HepG2 (cell line): ENCODE data around the gene S100A13. TPM values are rescaled to one million over a fixed set of nuclear protein-coding genes. Genes with fewer than 3 reads are reported as not detected.

Experiments used
- ARNTL ChIP-seq: sonication (generic); formaldehyde crosslinking; IDR thresholded peaks from 2 replicates; pipeline ENCODE4 v1.4.0; 2020; ENCODE audit warnings: mild to moderate bottlenecking, missing genetic modification reagents
- BRF2 ChIP-seq: sonication (generic); formaldehyde crosslinking; IDR thresholded peaks from 2 replicates; pipeline ENCODE4 v1.8.1; 2022; ENCODE audit warnings: mild to moderate bottlenecking, missing genetic modification reagents
- CBX1 ChIP-seq: IDR thresholded peaks from one replicate; pipeline ENCODE4 v1.6.1; 2016; ENCODE audit warnings: antibody characterized with exemption, low read depth
- CBX5 ChIP-seq: sonication (generic); formaldehyde crosslinking; IDR thresholded peaks from 2 replicates; pipeline ENCODE4 v1.4.0; 2020; ENCODE audit warnings: missing genetic modification reagents, borderline replicate concordance
- CEBPG ChIP-seq: IDR thresholded peaks from 2 replicates; pipeline ENCODE4 v1.6.1; 2016
- DDIT3 ChIP-seq: sonication (generic); formaldehyde crosslinking; IDR thresholded peaks from 2 replicates; pipeline ENCODE4 v1.4.0; 2020; ENCODE audit warnings: mild to moderate bottlenecking, missing genetic modification reagents
- FIP1L1 ChIP-seq: fragments of 200-400 bp; formaldehyde crosslinking; IDR thresholded peaks from 2 replicates; pipeline ENCODE4 v1.6.1; 2018; ENCODE audit warnings: low read depth, mild to moderate bottlenecking, low read length, moderate library complexity, borderline replicate concordance; ENCODE audit not compliant: insufficient read depth
- FOXP4 ChIP-seq: sonication (generic); formaldehyde crosslinking; IDR thresholded peaks from 2 replicates; pipeline ENCODE4 v1.4.0; 2020; ENCODE audit warnings: missing genetic modification reagents
- KLF16 ChIP-seq, 2 experiments: sonication (generic) in 1 of 2; formaldehyde crosslinking in 1 of 2; IDR thresholded peaks; 2 replicates each; pipeline versions ENCODE4 v1.6.1 to v1.8.0; 2016 to 2023; ENCODE audit warnings: missing genetic modification reagents in 2 of 2, missing compliant biosample characterization in 1 of 2
- MXD4 ChIP-seq: IDR thresholded peaks from 2 replicates; pipeline ENCODE4 v1.6.1; 2016; ENCODE audit warnings: mild to moderate bottlenecking, missing biosample characterization, missing genetic modification reagents
- NAIF1 ChIP-seq: sonication (generic); formaldehyde crosslinking; IDR thresholded peaks from 2 replicates; pipeline ENCODE4 v1.5.0; 2020; ENCODE audit warnings: mild to moderate bottlenecking, missing genetic modification reagents, borderline replicate concordance
- PCBP2 ChIP-seq: fragments of 200-400 bp; formaldehyde crosslinking; optimal IDR thresholded peaks from 2 replicates; pipeline ENCODE3; 2018; ENCODE audit warnings: low read length, low read depth; ENCODE audit not compliant: poor library complexity, severe bottlenecking
- PHF8 ChIP-seq: sonication (generic); formaldehyde crosslinking; IDR thresholded peaks from 2 replicates; pipeline ENCODE4 v1.5.0; 2020; ENCODE audit warnings: missing genetic modification reagents
- SAFB2 ChIP-seq: sonication (generic); formaldehyde crosslinking; IDR thresholded peaks from 2 replicates; pipeline ENCODE4 v1.5.1; 2020; ENCODE audit warnings: missing genetic modification reagents, low read depth, mild to moderate bottlenecking, borderline replicate concordance
- SALL1 ChIP-seq: sonication (generic); formaldehyde crosslinking; IDR thresholded peaks from 2 replicates; pipeline ENCODE4 v1.8.0; 2022; ENCODE audit warnings: mild to moderate bottlenecking, missing genetic modification reagents
- SOX13 ChIP-seq, 3 experiments: fragments of 450-650 bp in 1 of 3; sonication (generic) in 1 of 3; formaldehyde crosslinking in 1 of 3; IDR thresholded peaks in 2 of 3; conservative IDR thresholded peaks in 1 of 3; 2 replicates each; pipeline versions ENCODE4 v1.5.0 to v1.6.1; 2016 to 2020; ENCODE audit warnings: antibody characterized with exemption in 1 of 3, mild to moderate bottlenecking in 1 of 3, missing compliant biosample characterization in 1 of 3, missing genetic modification reagents in 1 of 3, moderate library complexity in 1 of 3
- SP5 ChIP-seq: IDR thresholded peaks from 2 replicates; pipeline ENCODE4 v1.6.1; 2016; ENCODE audit warnings: low read depth, borderline replicate concordance
- TAF1 ChIP-seq: sonication (generic); formaldehyde crosslinking; IDR thresholded peaks from 2 replicates; pipeline ENCODE4 v1.4.0; 2020; ENCODE audit warnings: missing genetic modification reagents
- THAP11 ChIP-seq: IDR thresholded peaks from 2 replicates; pipeline ENCODE4 v1.6.1; 2016; ENCODE audit warnings: missing biosample characterization, missing genetic modification reagents
- ZNF124 ChIP-seq: sonication (generic); formaldehyde crosslinking; IDR thresholded peaks from 2 replicates; pipeline ENCODE4 v1.4.0; 2020; ENCODE audit warnings: missing genetic modification reagents
- ZNF205 ChIP-seq: IDR thresholded peaks from 2 replicates; pipeline ENCODE4 v1.6.1; 2018; ENCODE audit warnings: missing biosample characterization, missing genetic modification reagents
- ZNF232 ChIP-seq: sonication (generic); formaldehyde crosslinking; IDR thresholded peaks from 2 replicates; pipeline ENCODE4 v1.4.0; 2020; ENCODE audit warnings: missing genetic modification reagents, borderline replicate concordance
- ZNF430 ChIP-seq: sonication (generic); formaldehyde crosslinking; IDR thresholded peaks from 2 replicates; pipeline ENCODE4 v1.9.0; 2021; ENCODE audit warnings: mild to moderate bottlenecking, missing genetic modification reagents
- ZNF547 ChIP-seq: sonication (generic); formaldehyde crosslinking; IDR thresholded peaks from 2 replicates; pipeline ENCODE4 v1.5.1; 2020; ENCODE audit warnings: mild to moderate bottlenecking, missing genetic modification reagents
- ZNF644 ChIP-seq: IDR thresholded peaks from 2 replicates; pipeline ENCODE4 v1.6.1; 2016; ENCODE audit warnings: low read depth
- ZNF747 ChIP-seq: sonication (generic); formaldehyde crosslinking; IDR thresholded peaks from 2 replicates; pipeline ENCODE4 v1.8.1; 2023; ENCODE audit warnings: missing genetic modification reagents, mild to moderate bottlenecking, borderline replicate concordance
- ZNF768 ChIP-seq: sonication (generic); formaldehyde crosslinking; IDR thresholded peaks from 2 replicates; pipeline ENCODE4 v1.4.0; 2020; ENCODE audit warnings: missing genetic modification reagents
- polyA plus RNA-seq, 8 experiments: library from polyadenylated mRNA; depleted of rRNA in 3 of 8; stranded (reverse) in 7 of 8; unstranded in 1 of 8; fragments of >200 nt; fragmentation: Illumina TruSeq in 4 of 8; extraction: Trizol in 4 of 8; gene quantifications; 2 replicates each; pipeline versions ENCODE4 v1.2.1 to v1.2.3, GENCODE V29; 2011 to 2016; ENCODE audit warnings: low read depth in 4 of 8, missing spikeins in 1 of 8, mixed read lengths in 1 of 8; ENCODE audit not compliant: insufficient read depth in 1 of 8
- total RNA-seq, 5 experiments: library from RNA; depleted of rRNA; stranded (reverse); fragments of >200 nt; fragmentation: Illumina TruSeq; extraction: Trizol; gene quantifications; 2 replicates each; pipeline ENCODE4 v1.2.3, GENCODE V29; 2016; ENCODE audit warnings: low read depth in 1 of 5

The S100A13 gene
- total and polyA plus RNA-seq, 2 of the 13 experiments (the other 11 are each of a cell fraction or from before 2014, with no cell fraction given), result 89.5 to 172 TPM

- TF ChIP-seq FOXP4 (CRISPR knock-in tag) (0 out of 2 replicates have a peak, but pooled peaks have one; percentile 12), FIP1L1 (no peak), PHF8 (CRISPR knock-in tag) (no peak), SP5 (no peak), KLF16 (CRISPR knock-in tag; IDR thresholded peaks at IDR 0.05) (no peak), ZNF205 (CRISPR knock-in tag) (0 out of 2 replicates have a peak, but pooled peaks have one; percentile 28), THAP11 (0 out of 2 replicates have a peak, but pooled peaks have one; percentile 44), ZNF747 (CRISPR knock-in tag) (no peak), CBX1 (no peak), DDIT3 (no peak), ZNF232 (CRISPR knock-in tag) (no peak), PCBP2 (no peak), SOX13 (IDR thresholded peaks at IDR 0.05) (no peak), SOX13 (CRISPR knock-in tag; conservative IDR thresholded peaks at IDR 0.05 in 1 of 2, IDR thresholded peaks at IDR 0.05 in 1 of 2) (peak in 1 of 2 experiments; percentile 18; a peak in 1 of 4 replicates), SAFB2 (CRISPR knock-in tag) (no peak), NAIF1 (CRISPR knock-in tag) (no peak), SALL1 (CRISPR knock-in tag) (no peak), CBX5 (CRISPR knock-in tag) (no peak), BRF2 (CRISPR knock-in tag) (no peak), ZNF644 (CRISPR knock-in tag) (peak; percentile 33; the same call in 1 of the 2 replicates), CEBPG (peak; percentile 54), ZNF768 (no peak), ZNF124 (CRISPR knock-in tag) (no peak), TAF1 (CRISPR knock-in tag) (no peak), MXD4 (CRISPR knock-in tag) (no peak), ARNTL (CRISPR knock-in tag) (no peak), ZNF430 (CRISPR knock-in tag) (no peak), ZNF547 (CRISPR knock-in tag) (no peak)
These were observed 28.0 kb upstream of the S100A13 start (continued) for GRCh38 chr1:153655333-153655732.
